ENCODE measurements around the gene IDUA.
"Not testable (repeated sequence)": the region's sequence is repeated elsewhere in the genome, so short reads cannot be mapped to it uniquely, and the experiment has no call there.

The IDUA gene

GRCh38 chr4:986879-987623 lies at the start of gene IDUA:
TSS of gene IDUA (plus strand) at chr4:987044. CDS start at chr4:987085, 41 bp downstream.
- peak; percentile 85 for DNase-seq

GRCh38 chr4:939508-939907 lies 47.3 kb upstream of the IDUA start:
- not testable (repeated sequence) for DNase-seq

GRCh38 chr4:945274-946102 lies 41.4 kb upstream of the IDUA start:
- no peak for DNase-seq

GRCh38 chr4:946103-946450 lies 40.8 kb upstream of the IDUA start:
- DNase-seq = no peak

GRCh38 chr4:946517-947471 lies 40.0 kb upstream of the IDUA start:
- DNase-seq = no peak

- DNase-seq = no peak
These were observed 39.3 kb upstream of the IDUA start for GRCh38 chr4:947491-947971.

GRCh38 chr4:948101-948935 lies 38.5 kb upstream of the IDUA start:
- no peak for DNase-seq

GRCh38 chr4:948936-949300 lies 37.9 kb upstream of the IDUA start:
- DNase-seq = no peak

GRCh38 chr4:949656-950055 lies 37.2 kb upstream of the IDUA start:
- no peak for DNase-seq

GRCh38 chr4:950136-951020 lies 36.5 kb upstream of the IDUA start:
- no peak for DNase-seq

- no peak for DNase-seq
These were observed 35.7 kb upstream of the IDUA start for GRCh38 chr4:951186-951585.

GRCh38 chr4:951594-952468 lies 35.0 kb upstream of the IDUA start:
- no peak for DNase-seq

- no peak for DNase-seq
These were observed 33.8 kb upstream of the IDUA start for GRCh38 chr4:952881-953573.

GRCh38 chr4:953574-953915 lies 33.3 kb upstream of the IDUA start:
- DNase-seq = no peak

- DNase-seq = no peak
These were observed 32.4 kb upstream of the IDUA start for GRCh38 chr4:954211-955020.

GRCh38 chr4:955161-955921 lies 31.5 kb upstream of the IDUA start:
- DNase-seq = no peak

- DNase-seq = no peak
These were observed 30.9 kb upstream of the IDUA start for GRCh38 chr4:955931-956381.

Data from stimulated activated CD4-positive, alpha-beta T cell treated with anti-CD3 and anti-CD28 coated beads, Interleukin-4, amount 100 ng/mL, for 1 hour (primary cell).